ENCODE results near the gene TNFRSF1A.

GRCh38 chr12:6384499-6385436 lies 42.9 kb upstream of the TNFRSF1A start:
- TF ChIP-seq POLR2A (IDR thresholded peaks at IDR 0.05) = no peak
- no peak for TF ChIP-seq CTCF (IDR thresholded peaks at IDR 0.05)

Data from tibial nerve (tissue), 3 donors.